GM18502 (cell line): ENCODE data around the gene B4GALNT1.
"Not testable (repeated sequence)": the region's sequence is repeated elsewhere in the genome, so short reads cannot be mapped to it uniquely, and the experiment has no call there.

Experiments used
- ATAC-seq: cut with Tn5 transposase; IDR thresholded peaks from one replicate; pipeline ENCODE4 v1.9.1; 2021; ENCODE audit warnings: mild to moderate bottlenecking; ENCODE audit not compliant: unreplicated experiment, poor library complexity

B4GALNT1 gene

GRCh38 chr12:57632958-57633840 lies at the start of gene B4GALNT1:
Gene B4GALNT1 (minus strand): TSS chr12:57633201. CDS start chr12:57632132, 1,069 bp downstream.
- peak; percentile 80 for ATAC-seq

- ATAC-seq: no peak
Observed at GRCh38 chr12:57679697-57680096, 46.7 kb upstream of the B4GALNT1 start.

GRCh38 chr12:57677947-57678346 lies 44.9 kb upstream of the B4GALNT1 start:
- ATAC-seq: not testable (repeated sequence)

DNA sequence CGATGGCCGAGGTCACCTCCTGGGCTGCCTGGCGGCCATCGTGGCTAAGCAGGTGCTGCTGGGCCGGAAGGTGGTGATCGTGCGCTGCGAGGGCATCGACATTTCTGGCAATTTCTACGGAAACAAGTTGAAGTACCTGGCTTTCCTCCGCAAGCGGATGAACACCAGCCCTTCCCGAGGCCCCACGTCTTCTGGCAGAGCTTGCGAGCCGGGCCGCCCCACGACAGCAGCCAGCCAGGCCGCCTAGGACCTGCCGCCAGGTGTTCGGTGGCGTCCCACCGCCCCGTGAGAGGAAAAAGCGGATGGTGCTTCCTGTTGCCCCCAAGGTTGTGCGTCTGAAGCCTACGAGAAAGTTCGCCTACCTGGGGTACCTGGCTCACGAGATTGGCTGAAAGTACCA lies 41.7 kb upstream of the B4GALNT1 start:
- no peak for ATAC-seq

- no peak for ATAC-seq
Observed at GRCh38 chr12:57672801-57673200, 39.8 kb upstream of the B4GALNT1 start.

DNA sequence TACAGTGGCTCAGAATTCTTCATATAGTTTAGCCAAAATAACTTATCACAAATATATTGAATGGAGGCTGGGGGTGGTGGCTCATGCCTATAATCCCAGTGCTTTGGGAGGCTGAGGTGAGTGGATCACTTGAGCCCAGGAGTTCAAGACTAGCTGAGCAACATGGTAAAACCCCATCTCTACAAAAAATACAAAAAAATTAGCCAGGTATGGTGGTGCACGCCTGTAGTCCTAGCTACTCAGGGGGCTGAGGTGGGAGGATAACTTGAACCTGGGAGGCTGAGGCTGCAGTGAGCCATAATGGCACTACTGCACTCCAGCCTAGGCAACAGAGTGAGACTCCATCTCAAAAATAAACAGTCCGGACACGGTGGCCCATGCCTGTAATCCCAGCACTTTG lies 38.8 kb upstream of the B4GALNT1 start:
- not testable (repeated sequence) for ATAC-seq

DNA sequence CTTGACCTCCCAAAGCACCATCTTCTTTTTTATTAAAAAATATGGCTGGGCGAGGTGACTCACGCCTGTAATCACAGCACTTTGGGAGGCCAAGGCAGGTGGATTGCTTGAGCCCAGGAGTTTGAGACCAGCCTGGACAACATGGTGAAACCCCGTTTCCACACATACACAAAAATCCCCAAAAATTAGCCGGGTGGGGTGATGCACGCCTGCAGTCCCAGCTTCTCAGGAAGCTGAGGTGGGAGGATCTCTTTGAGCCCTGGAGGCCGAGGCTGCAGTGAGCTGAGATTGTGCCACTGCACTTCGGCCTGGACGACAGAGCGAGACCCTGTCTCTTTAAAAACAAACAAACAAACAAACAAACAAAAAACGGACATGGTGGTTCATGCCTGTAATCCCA lies 36.7 kb upstream of the B4GALNT1 start:
- ATAC-seq: not testable (repeated sequence)

GRCh38 chr12:57666897-57667296 lies 33.9 kb upstream of the B4GALNT1 start:
- ATAC-seq: no peak

- ATAC-seq: not testable (repeated sequence)
Observed at GRCh38 chr12:57665066-57665820, 32.2 kb upstream of the B4GALNT1 start.

- ATAC-seq: no peak
Observed at GRCh38 chr12:57661376-57661775, 28.4 kb upstream of the B4GALNT1 start.

- no peak for ATAC-seq
Observed at GRCh38 chr12:57658890-57659289, 25.9 kb upstream of the B4GALNT1 start.

DNA sequence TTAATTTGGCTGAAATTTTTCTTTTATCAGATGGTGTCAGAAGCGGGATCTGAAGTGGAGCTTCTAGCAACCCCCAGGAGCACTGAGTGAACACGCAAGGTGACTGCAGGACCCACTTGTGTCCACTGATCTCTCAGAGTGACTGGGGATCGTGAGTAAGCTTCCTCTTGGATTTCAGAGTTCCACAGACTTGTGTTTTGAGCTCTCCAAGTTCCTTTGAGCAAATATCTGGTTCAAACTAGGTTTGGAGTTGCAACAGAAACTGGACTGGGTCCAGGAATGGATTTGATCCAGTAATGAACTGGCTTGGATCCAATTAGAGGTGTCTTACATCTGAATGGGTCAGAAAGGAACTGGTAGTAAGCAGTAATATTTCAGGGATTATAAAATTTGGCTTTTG lies 24.7 kb upstream of the B4GALNT1 start:
- ATAC-seq: no peak

GRCh38 chr12:57656408-57656807 lies 23.4 kb upstream of the B4GALNT1 start:
- not testable (repeated sequence) for ATAC-seq

- ATAC-seq: no peak
Observed at GRCh38 chr12:57655541-57656240, 22.7 kb upstream of the B4GALNT1 start.

DNA sequence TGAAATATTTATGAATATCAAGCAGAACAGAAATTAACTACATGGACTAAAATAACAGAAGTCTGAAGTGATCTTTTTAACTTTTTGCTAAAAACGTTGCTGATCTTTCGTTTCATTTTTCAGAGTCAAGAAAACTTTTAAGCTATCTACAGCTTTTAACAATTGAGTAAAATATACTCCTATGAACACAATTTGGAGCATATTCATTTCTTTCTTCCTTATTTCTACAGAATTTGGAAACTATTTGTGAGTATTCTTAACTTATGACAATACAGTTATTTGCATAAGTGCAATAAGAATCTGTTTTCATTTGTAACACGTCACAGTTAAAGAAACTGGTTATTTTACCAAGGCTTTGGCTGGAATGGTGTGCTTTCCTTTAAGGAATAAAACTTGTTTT lies 21.0 kb upstream of the B4GALNT1 start:
- ATAC-seq: no peak

DNA sequence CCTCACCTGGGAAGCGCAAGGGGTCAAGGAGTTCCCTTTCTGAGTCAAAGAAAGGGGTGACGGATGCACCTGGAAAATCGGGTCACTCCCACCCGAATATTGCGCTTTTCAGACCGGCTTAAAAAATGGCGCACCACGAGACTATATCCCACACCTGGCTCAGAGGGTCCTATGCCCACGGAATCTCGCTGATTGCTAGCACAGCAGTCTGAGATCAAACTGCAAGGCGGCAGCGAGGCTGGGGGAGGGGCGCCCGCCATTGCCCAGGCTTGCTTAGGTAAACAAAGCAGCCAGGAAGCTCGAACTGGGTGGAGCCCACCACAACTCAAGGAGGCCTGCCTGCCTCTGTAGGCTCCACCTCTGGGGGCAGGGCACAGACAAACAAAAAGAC lies 13.7 kb upstream of the B4GALNT1 start:
- not testable (repeated sequence) for ATAC-seq

GRCh38 chr12:57645990-57646658 lies 13.1 kb upstream of the B4GALNT1 start:
- ATAC-seq: not testable (repeated sequence)

GRCh38 chr12:57641699-57642442 lies 8.9 kb upstream of the B4GALNT1 start:
- no peak for ATAC-seq

DNA sequence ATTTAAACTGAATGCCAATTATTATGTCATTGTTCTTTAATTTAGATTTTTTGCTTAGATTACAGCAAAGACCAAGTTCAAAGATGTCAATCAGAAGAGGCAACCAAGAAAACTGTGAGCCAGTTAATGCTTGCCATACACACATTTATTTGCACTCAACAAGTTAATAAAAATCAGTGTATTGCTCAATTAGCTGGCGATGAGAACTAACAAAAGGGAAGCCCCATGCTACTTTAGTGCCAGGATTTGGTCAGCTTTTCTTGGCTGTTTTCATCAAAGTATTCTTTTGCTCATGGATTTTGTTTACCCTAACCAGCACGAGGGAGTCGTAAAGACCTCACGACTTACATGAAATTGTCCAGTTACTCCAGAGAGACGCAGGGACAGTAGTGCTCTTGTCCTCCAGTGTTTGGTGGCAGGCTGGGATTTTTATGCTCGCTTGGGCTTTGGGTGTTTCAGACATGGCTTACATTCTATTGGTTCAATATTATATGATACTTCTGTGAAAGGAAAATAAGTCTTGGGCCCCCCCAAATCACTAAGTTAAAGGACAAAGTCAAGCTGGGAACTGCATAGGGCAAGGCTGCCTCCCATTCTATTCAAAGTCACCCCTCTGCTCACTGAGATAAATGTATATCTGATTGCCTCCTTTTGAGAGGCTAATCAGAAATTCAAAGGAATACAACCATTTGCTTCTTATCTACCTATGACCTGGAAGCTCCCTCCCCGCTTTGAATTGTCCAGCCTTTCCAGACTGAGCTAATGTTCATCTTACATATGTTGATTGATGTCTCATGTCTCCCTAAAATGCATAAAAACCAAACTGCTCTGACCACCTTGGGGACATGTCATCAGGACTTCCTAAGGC lies 7.4 kb upstream of the B4GALNT1 start:
- no peak for ATAC-seq
